GM12865 (cell line): Measurements from ENCODE around the gene MEGF11.
A peak's percentile ranks its signal among the peaks of the same experiment; 100 is the strongest.

Experiments used
- DNase-seq: peaks from one replicate; pipeline ENCODE4 v3.0.0; 2010; ENCODE audit warnings: low read depth
- H3K4me3 ChIP-seq: 2 replicates; pipeline ENCODE4 v1.5.1; 2011; ENCODE audit warnings: mild to moderate bottlenecking, low read depth, low read length, control low read depth
- CTCF ChIP-seq: IDR thresholded peaks from 2 replicates; pipeline ENCODE4 v1.5.1; 2011; ENCODE audit warnings: low read length, control low read depth, low read depth, inconsistent platforms; ENCODE audit not compliant: insufficient read depth; ENCODE audit errors: missing control alignments

Gene MEGF11

GRCh38 chr15:66238318-66238717 lies 15.2 kb downstream of the MEGF11 start:
- no peak for TF ChIP-seq CTCF
- no peak overlapping the region for H3K4me3 ChIP-seq
- no peak for DNase-seq

GRCh38 chr15:66237513-66238235 lies 15.9 kb downstream of the MEGF11 start:
- no peak overlapping the region for H3K4me3 ChIP-seq
- no peak for TF ChIP-seq CTCF
- DNase-seq = no peak

- H3K4me3 ChIP-seq = no peak overlapping the region
- no peak for DNase-seq
- no peak for TF ChIP-seq CTCF
These were observed 16.7 kb downstream of the MEGF11 start for GRCh38 chr15:66236806-66237375.

GRCh38 chr15:66235866-66236265 lies 17.7 kb downstream of the MEGF11 start:
- TF ChIP-seq CTCF = no peak
- no peak overlapping the region for H3K4me3 ChIP-seq
- no peak for DNase-seq

GRCh38 chr15:66234798-66235197 lies 18.8 kb downstream of the MEGF11 start:
- DNase-seq = no peak

GRCh38 chr15:66233487-66234415 lies 19.8 kb downstream of the MEGF11 start:
- peak; percentile 15 for TF ChIP-seq CTCF
- peak; percentile 27 for DNase-seq
- H3K4me3 ChIP-seq = no peak overlapping the region

More at GRCh38 chr15:66234798-66235197, 18.8 kb downstream of the MEGF11 start:
- H3K4me3 ChIP-seq = no peak overlapping the region
- TF ChIP-seq CTCF = no peak
